GM21529 (cell line): ENCODE results near the gene GOLGA6L1.
"Not testable (repeated sequence)": the region's sequence is repeated elsewhere in the genome, so short reads cannot be mapped to it uniquely, and the experiment has no call there.

Experiments used
- ATAC-seq: cut with Tn5 transposase; IDR thresholded peaks from one replicate; pipeline ENCODE4 v1.9.1; 2021; ENCODE audit not compliant: unreplicated experiment

Gene GOLGA6L1, protein sequence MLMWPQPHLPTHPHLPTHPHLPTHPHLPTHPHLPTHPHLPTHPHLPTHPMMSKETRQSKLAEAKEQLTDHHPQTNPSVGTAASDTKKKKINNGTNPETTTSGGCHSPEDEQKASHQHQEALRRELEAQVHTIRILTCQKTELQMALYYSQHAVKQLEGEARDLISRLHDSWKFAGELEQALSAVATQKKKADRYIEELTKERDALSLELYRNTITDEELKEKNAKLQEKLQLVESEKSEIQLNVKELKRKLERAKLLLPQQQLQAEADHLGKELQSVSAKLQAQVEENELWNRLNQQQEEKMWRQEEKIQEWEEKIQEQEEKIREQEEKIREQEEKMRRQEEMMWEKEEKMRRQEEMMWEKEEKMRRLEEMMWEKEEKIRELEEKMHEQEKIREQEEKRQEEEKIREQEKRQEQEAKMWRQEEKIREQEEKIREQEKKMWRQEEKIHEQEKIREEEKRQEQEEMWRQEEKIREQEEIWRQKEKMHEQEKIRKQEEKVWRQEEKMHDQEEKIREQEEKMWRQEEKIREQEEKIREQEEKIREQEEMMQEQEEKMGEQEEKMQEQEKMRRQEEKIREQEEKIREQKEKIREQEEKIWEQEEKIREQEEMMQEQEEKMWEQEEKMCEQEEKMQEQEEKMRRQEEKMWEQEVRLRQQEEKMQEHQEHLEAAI

DNA sequence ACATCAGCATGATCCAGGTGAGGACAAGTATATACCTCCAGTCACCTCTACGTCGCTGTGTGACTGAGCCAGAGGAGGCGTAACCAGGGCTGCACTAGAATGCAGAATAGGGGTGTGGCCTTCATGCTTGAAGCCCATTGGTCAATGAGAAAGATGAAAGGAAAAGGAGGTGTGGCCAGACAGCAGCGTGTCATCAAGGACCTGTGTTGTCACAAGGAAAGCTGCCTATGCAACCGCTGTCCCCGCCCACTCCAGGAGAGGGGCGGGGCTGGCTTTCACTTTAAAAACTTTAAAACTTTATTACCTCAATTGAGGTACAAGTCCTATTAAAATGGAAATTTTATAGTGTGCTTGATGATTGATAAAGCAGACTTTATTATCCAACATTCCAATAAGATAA lies at the start of gene GOLGA6L1:
GOLGA6L1 (minus strand) TSS at position 101 of the 400 bp plus-strand sequence; CDS start at position 10, 91 bp downstream.
- not testable (repeated sequence) for ATAC-seq

DNA sequence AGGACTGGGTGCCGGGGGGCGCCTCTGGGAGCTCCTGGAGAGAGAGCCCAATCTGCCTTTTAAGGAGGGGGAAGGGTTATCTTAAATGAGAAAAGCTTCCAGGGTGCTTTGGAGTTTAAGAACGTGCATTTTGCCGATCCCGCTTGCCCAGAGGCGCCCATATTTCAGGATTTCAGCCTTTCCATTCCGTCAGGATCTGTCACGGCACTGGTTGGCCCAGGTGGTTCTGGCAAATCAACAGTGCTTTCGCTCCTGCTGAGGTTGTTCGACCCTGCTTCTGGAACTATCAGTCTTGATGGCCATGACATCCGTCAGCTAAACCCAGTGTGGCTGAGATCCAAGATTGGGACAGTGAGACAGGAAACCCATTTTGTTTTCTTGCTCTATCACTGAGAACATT lies 44.6 kb upstream of the GOLGA6L1 start:
- ATAC-seq = not testable (repeated sequence)

DNA sequence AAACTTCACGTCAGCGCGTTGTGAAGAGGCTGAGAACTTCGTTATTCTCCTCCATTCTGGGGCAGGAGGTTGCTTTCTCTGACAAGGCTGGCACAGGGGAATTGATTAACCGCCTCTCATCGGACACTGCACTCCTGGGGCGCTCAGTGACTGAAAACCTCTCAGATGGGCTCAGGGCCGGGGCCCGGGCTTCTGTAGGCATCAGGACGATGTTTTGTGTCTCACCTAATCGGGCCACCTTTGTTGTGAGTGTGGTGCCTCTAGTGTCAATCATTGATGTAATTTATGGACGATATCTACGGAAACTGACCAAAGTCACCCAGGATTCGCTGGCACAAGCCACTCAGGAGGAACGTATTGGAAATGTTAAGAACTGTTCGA lies 43.9 kb upstream of the GOLGA6L1 start:
- not testable (repeated sequence) for ATAC-seq

- not testable (repeated sequence) for ATAC-seq
These were observed 43.3 kb upstream of the GOLGA6L1 start for GRCh38 chr15:23179768-23180546.

GRCh38 chr15:23176683-23177082 lies 40.1 kb upstream of the GOLGA6L1 start:
- not testable (repeated sequence) for ATAC-seq

- ATAC-seq = not testable (repeated sequence)
These were observed 39.0 kb upstream of the GOLGA6L1 start for GRCh38 chr15:23175606-23176005.

- ATAC-seq = not testable (repeated sequence)
These were observed 38.1 kb upstream of the GOLGA6L1 start for GRCh38 chr15:23174609-23175140.

DNA sequence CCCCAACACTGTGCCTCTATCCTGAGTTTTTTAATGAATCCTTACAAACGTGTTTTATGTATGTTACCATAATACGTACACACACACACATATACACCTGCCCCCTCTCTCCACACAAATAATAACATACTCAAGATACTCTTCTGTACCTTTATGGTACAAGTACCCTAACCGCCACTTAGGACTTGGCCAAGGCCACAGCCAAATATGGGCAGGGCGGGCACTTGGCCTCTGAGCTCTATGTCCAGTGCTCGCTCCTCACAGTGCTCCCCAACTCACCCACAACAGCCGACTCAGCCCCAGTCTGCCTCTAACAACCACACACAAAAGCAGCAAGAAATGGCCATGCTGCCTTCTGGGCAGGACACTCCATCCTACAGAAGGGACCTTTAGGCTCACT lies 3.8 kb downstream of the GOLGA6L1 start:
- ATAC-seq = not testable (repeated sequence)

- no peak for ATAC-seq
These were observed 18.4 kb downstream of the GOLGA6L1 start for GRCh38 chr15:23118208-23118607.

DNA sequence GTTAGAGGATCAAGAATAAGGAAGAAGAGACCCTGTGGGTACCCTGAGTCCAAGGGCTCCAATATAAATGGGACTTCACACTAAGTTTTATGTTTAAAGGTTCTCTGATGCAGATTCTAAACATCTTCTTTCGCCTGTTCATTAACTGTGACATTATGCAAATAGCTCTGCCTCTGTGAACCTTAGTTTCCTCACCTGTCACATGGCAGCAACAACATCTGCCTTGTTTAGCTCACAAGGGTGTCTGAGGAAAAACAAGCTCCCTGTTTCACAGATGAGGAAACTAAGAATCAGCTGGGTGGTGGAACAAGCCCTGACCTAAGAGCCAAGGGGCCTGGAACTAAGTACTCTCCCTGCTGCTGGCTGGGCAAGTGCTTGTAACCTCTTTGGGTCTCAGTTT lies 40.8 kb downstream of the GOLGA6L1 start:
- no peak for ATAC-seq

GRCh38 chr15:23083115-23083514 lies 53.5 kb downstream of the GOLGA6L1 start:
- ATAC-seq = no peak

GRCh38 chr15:23081996-23082737 lies 54.5 kb downstream of the GOLGA6L1 start:
- ATAC-seq = not testable (repeated sequence)

GRCh38 chr15:23081271-23081670 lies 55.4 kb downstream of the GOLGA6L1 start:
- ATAC-seq = no peak

- no peak for ATAC-seq
These were observed 56.9 kb downstream of the GOLGA6L1 start for GRCh38 chr15:23079766-23080165.
